ENCODE measurements around the gene CPNE4. TPM values are rescaled to one million over a fixed set of nuclear protein-coding genes. Genes with fewer than 3 reads are reported as not detected.

CPNE4 gene
- total RNA-seq, 3 donors from 2014 or later = not detected

DNA sequence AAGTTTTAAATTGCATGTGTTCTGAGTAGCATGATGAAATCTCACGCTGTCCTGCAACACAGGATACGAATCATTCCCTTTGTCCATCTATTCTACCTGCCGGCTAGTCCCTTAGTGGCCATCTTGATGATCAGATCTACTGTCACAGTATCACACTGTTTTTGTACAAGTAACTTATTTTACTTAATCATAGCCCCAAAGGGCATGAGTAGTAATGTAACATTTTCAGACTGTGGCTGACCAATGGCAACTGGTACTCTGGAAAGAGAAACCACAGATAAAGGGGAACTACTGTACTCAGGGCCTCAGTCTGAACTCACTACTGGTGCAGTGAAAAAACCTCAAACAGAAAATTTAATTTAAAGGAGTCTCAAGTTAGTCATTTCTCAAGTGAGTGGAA lies 404.7 kb downstream of the CPNE4 start:
- no peak for DNase-seq
- no peaks in the 10 kb centered on the region for H3K36me3 Mint-ChIP-seq (ENCODE audit: insufficient read depth)
- H3K4me1 Mint-ChIP-seq (ENCODE audit: low read depth) = no peaks in the 10 kb centered on the region
- ATAC-seq = no peak
- H3K4me3 Mint-ChIP-seq = no peak overlapping the region
- no peaks in the 10 kb centered on the region for H3K9me3 Mint-ChIP-seq
- peaks cover 13% of the 10 kb centered on the region for H3K27me3 Mint-ChIP-seq (ENCODE audit: low read depth)

DNA sequence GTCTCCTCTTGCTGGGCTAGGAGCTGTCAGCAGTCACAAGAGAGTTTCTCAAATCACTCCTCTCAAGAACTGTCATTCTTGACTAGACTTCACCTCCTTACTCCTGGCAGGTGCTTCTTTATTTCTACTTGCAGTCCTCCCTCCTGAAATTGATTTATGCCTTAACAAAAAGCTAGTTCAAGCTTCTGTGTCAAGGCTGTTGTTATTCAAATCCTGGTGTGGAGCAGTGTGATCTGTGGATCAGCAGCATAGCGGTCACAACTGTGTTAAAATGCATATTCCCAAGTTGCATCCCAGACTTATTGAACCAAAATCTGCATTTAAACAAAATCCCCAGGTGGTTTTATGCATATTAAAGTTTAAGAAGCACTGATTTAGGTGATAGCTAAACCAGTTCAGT lies 411.4 kb downstream of the CPNE4 start:
- H3K27me3 Mint-ChIP-seq (ENCODE audit: low read depth) = no peaks in the 10 kb centered on the region
- no peaks in the 10 kb centered on the region for H3K4me1 Mint-ChIP-seq (ENCODE audit: low read depth)
- no peaks in the 10 kb centered on the region for H3K36me3 Mint-ChIP-seq (ENCODE audit: insufficient read depth)
- ATAC-seq = no peak
- DNase-seq = no peak
- H3K9me3 Mint-ChIP-seq = no peaks in the 10 kb centered on the region
- H3K4me3 Mint-ChIP-seq = no peak overlapping the region

GRCh38 chr3:131622726-131623125 lies 412.1 kb downstream of the CPNE4 start:
- no peak for DNase-seq
- Mint-ChIP-seq H3K4me3 (no peak overlapping the region), H3K36me3 (ENCODE audit: insufficient read depth) (no peaks in the 10 kb centered on the region), H3K4me1 (ENCODE audit: low read depth) (no peaks in the 10 kb centered on the region), H3K27me3 (ENCODE audit: low read depth) (peaks cover 3% of the 10 kb centered on the region), H3K9me3 (no peaks in the 10 kb centered on the region)
- no peak for ATAC-seq

GRCh38 chr3:131620977-131621376 lies 413.8 kb downstream of the CPNE4 start:
- no peaks in the 10 kb centered on the region for H3K9me3 Mint-ChIP-seq
- H3K36me3 Mint-ChIP-seq (ENCODE audit: insufficient read depth) = no peaks in the 10 kb centered on the region
- no peak overlapping the region for H3K4me3 Mint-ChIP-seq
- peaks cover 7% of the 10 kb centered on the region for H3K27me3 Mint-ChIP-seq (ENCODE audit: low read depth)
- no peak for ATAC-seq
- no peak for DNase-seq
- no peaks in the 10 kb centered on the region for H3K4me1 Mint-ChIP-seq (ENCODE audit: low read depth)

GRCh38 chr3:131619821-131620220 lies 415.0 kb downstream of the CPNE4 start:
- Mint-ChIP-seq H3K4me3 (no peak overlapping the region), H3K36me3 (ENCODE audit: insufficient read depth) (no peaks in the 10 kb centered on the region), H3K4me1 (ENCODE audit: low read depth) (no peaks in the 10 kb centered on the region), H3K9me3 (no peaks in the 10 kb centered on the region), H3K27me3 (ENCODE audit: low read depth) (peaks cover 7% of the 10 kb centered on the region)
- DNase-seq (no peak), ATAC-seq (no peak)

- no peaks in the 10 kb centered on the region for H3K36me3 Mint-ChIP-seq (ENCODE audit: insufficient read depth)
- H3K4me3 Mint-ChIP-seq = no peak overlapping the region
- H3K27me3 Mint-ChIP-seq (ENCODE audit: low read depth) = peaks cover 7% of the 10 kb centered on the region
- no peaks in the 10 kb centered on the region for H3K4me1 Mint-ChIP-seq (ENCODE audit: low read depth)
- H3K9me3 Mint-ChIP-seq = no peaks in the 10 kb centered on the region
- ATAC-seq = no peak
- no peak for DNase-seq
These were observed 418.1 kb downstream of the CPNE4 start for GRCh38 chr3:131616719-131617118.

- ATAC-seq = no peak
- H3K27me3 Mint-ChIP-seq (ENCODE audit: low read depth) = peaks cover 8% of the 10 kb centered on the region
- no peaks in the 10 kb centered on the region for H3K36me3 Mint-ChIP-seq (ENCODE audit: insufficient read depth)
- no peak overlapping the region for H3K4me3 Mint-ChIP-seq
- no peak for DNase-seq
- H3K4me1 Mint-ChIP-seq (ENCODE audit: low read depth) = no peaks in the 10 kb centered on the region
- no peaks in the 10 kb centered on the region for H3K9me3 Mint-ChIP-seq
These were observed 422.1 kb downstream of the CPNE4 start for GRCh38 chr3:131612745-131613144.

DNA sequence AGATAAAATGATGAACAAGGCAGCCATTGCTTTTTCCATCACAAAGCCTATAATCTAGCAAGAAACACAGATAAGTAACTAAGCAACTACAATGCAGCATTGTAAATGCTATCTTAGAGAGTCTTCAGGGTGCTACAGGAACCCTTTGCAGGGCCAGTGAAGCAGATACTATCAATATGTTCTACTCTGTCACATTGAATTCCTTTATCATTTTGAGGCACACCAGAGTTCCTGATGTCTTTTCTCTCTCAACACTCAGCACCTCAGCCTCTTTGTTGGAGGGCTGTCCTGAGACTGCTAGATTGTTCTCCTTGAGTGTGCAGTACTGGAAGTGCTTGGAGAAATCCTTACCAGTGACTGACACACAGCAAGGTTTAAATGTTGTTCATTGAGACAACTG lies 424.6 kb downstream of the CPNE4 start:
- ATAC-seq (no peak), DNase-seq (no peak)
- no peaks in the 10 kb centered on the region for H3K9me3 Mint-ChIP-seq
- no peaks in the 10 kb centered on the region for H3K4me1 Mint-ChIP-seq (ENCODE audit: low read depth)
- peaks cover 4% of the 10 kb centered on the region for H3K27me3 Mint-ChIP-seq (ENCODE audit: low read depth)
- no peak overlapping the region for H3K4me3 Mint-ChIP-seq
- no peaks in the 10 kb centered on the region for H3K36me3 Mint-ChIP-seq (ENCODE audit: insufficient read depth)

- Mint-ChIP-seq H3K27me3 (ENCODE audit: low read depth) (peaks cover 4% of the 10 kb centered on the region), H3K4me1 (ENCODE audit: low read depth) (no peaks in the 10 kb centered on the region), H3K36me3 (ENCODE audit: insufficient read depth) (no peaks in the 10 kb centered on the region), H3K4me3 (no peak overlapping the region), H3K9me3 (no peaks in the 10 kb centered on the region)
- DNase-seq (no peak), ATAC-seq (no peak)
These were observed 426.1 kb downstream of the CPNE4 start for GRCh38 chr3:131608741-131609140.

- Mint-ChIP-seq H3K27me3 (ENCODE audit: low read depth) (peaks cover 4% of the 10 kb centered on the region), H3K4me1 (ENCODE audit: low read depth) (no peaks in the 10 kb centered on the region), H3K9me3 (no peaks in the 10 kb centered on the region), H3K4me3 (no peak overlapping the region), H3K36me3 (ENCODE audit: insufficient read depth) (no peaks in the 10 kb centered on the region)
- DNase-seq = no peak
- no peak for ATAC-seq
These were observed 426.5 kb downstream of the CPNE4 start for GRCh38 chr3:131608296-131608695.

DNA sequence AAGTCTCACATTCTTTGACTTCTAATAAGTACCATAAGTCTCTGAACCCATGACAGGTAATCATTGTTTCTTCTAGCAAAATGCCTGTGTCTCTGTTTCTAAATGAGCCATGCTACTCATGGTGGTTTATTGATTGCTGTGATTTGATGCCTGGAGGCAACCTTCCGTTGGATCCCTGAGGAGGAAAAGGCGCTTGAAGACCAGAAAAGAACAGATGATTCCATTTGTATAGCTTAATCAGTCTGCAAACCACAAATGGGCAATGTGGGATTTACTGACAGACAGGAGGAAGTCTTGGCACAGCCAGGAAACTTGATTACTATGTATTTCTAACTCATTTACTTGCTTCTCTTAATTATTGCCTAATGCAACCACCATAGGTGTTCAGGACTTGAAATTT lies 428.9 kb downstream of the CPNE4 start:
- Mint-ChIP-seq H3K9me3 (no peaks in the 10 kb centered on the region), H3K36me3 (ENCODE audit: insufficient read depth) (no peaks in the 10 kb centered on the region), H3K4me1 (ENCODE audit: low read depth) (no peaks in the 10 kb centered on the region), H3K4me3 (no peak overlapping the region), H3K27me3 (ENCODE audit: low read depth) (peaks cover 4% of the 10 kb centered on the region)
- DNase-seq = no peak
- ATAC-seq = no peak

GRCh38 chr3:131602011-131602779 lies 432.6 kb downstream of the CPNE4 start:
- no peak for ATAC-seq
- Mint-ChIP-seq H3K36me3 (ENCODE audit: insufficient read depth) (no peaks in the 10 kb centered on the region), H3K4me1 (ENCODE audit: low read depth) (no peaks in the 10 kb centered on the region), H3K27me3 (ENCODE audit: low read depth) (peaks cover 10% of the 10 kb centered on the region), H3K4me3 (no peak overlapping the region), H3K9me3 (no peaks in the 10 kb centered on the region)
- DNase-seq = no peak

DNA sequence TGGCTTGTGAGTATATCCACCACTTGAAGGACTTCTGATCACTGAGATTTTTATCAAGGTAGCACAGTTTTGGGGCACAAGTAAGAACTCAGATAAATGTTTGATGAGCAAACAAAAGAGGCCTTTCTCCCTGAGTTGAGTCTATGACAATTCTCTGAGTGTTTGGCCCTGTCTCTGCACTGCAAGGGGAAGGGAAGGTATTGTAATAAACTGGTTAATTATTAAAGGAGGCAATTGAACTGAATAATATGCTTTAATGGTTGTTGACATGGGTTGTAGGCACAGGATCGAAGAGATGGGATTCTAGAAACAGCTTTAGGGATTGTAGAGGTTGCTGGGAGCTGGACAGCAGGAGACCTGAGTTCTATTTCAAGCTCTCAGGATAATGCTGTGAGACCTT lies 437.0 kb downstream of the CPNE4 start:
- ATAC-seq = no peak
- no peak overlapping the region for H3K4me3 Mint-ChIP-seq

GRCh38 chr3:131596884-131597283 lies 437.9 kb downstream of the CPNE4 start:
- H3K9me3 Mint-ChIP-seq = no peaks in the 10 kb centered on the region
- no peak for ATAC-seq
- H3K27me3 Mint-ChIP-seq (ENCODE audit: low read depth) = peaks cover 14% of the 10 kb centered on the region
- DNase-seq = no peak
- no peaks in the 10 kb centered on the region for H3K4me1 Mint-ChIP-seq (ENCODE audit: low read depth)
- no peaks in the 10 kb centered on the region for H3K36me3 Mint-ChIP-seq (ENCODE audit: insufficient read depth)
- no peak overlapping the region for H3K4me3 Mint-ChIP-seq

More for the DNA sequence above, 437.0 kb downstream of the CPNE4 start:
- H3K27me3 Mint-ChIP-seq (ENCODE audit: low read depth) = peaks cover 14% of the 10 kb centered on the region
- H3K9me3 Mint-ChIP-seq = no peaks in the 10 kb centered on the region
- DNase-seq = no peak
- H3K36me3 Mint-ChIP-seq (ENCODE audit: insufficient read depth) = no peaks in the 10 kb centered on the region
- H3K4me1 Mint-ChIP-seq (ENCODE audit: low read depth) = no peaks in the 10 kb centered on the region

- Mint-ChIP-seq H3K4me1 (ENCODE audit: low read depth) (no peaks in the 10 kb centered on the region), H3K9me3 (no peaks in the 10 kb centered on the region), H3K27me3 (ENCODE audit: low read depth) (peaks cover 7% of the 10 kb centered on the region), H3K4me3 (no peak overlapping the region), H3K36me3 (ENCODE audit: insufficient read depth) (no peaks in the 10 kb centered on the region)
- ATAC-seq = no peak
- DNase-seq = no peak
These were observed 443.3 kb downstream of the CPNE4 start for GRCh38 chr3:131591394-131592014.
